IPS DF 4.7 (cell line): ENCODE results near the gene ZHX3.

Source experiments
- DNase-seq: peaks from one replicate; pipeline ENCODE4 v3.0.0-alpha.2; 2013; ENCODE audit warnings: low spot score; ENCODE audit errors: extremely low read depth

The ZHX3 gene

DNA sequence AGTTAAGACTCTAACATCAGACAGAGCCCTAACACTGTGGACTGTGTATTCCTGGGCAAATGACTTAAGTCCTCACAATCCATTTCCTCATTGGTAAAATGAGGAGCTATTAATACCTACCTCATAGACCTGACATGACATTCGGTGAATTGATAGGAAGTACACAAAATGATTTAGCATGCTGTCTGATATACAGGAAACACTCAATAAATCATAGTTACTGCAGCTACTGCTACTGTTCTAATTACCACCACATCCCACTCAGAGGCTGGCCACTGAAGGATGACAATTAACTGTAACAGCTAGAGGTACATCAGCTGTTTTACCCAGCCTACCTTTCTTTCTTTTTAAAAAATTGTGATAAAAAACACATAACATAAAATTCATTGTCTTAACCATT, 92.4 kb downstream of the ZHX3 start:
- DNase-seq, result no peak

DNA sequence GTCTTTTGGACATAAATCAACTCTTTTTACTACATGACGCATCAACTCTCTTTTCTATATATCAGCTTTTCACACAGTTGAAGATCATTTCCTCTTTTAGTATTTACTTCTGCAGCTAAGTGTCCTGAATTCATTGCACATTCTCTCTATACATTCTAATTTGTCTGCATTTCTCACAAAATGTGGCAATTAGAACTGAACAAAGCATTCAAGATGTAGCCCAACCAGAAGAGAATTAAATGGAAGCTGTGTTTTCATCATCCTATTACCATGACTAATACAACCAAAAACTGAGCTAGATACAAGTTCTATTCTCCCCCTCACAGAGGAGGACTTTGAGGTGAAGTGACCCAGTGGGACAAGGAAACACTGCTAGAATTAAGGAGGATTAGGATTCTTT, 93.2 kb downstream of the ZHX3 start:
- no peak for DNase-seq

DNA sequence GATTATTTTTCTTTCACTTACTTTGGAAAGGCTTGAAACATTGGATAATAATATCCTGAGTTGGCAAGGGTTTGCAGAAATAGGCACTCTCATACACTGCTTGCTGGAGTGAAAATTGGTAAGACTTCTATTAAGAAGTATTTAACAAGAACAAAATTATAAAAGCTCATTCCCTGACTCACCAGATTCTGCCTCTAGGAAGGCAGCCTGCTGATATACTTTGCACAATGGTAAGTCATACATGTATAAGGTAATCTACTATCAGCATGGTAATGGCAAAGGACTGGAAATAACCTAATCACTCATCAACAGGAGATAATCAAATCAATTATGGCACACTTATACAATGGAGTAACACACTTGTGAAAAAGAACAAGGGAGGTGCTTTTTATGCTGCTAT, 94.4 kb downstream of the ZHX3 start:
- no peak for DNase-seq

DNA sequence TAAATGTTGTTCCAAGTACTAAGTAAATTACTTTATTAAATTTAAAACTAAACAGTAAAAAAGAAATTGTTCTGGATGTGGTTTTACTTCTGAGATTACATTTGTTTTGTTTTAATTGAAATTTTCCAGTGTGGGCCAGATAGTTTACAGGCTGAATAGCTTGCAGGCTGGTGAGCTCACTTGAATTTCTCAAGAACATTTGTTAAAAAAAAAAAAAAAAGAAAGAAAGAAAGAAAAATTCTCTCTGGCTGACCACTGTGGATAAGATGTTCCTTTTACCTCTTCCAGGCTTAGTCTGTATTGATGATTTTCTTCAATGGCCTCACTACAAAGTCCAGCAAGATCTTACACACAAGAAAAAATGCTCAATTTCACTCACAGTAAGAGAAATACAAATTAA, 94.8 kb downstream of the ZHX3 start:
- DNase-seq, result no peak

DNA sequence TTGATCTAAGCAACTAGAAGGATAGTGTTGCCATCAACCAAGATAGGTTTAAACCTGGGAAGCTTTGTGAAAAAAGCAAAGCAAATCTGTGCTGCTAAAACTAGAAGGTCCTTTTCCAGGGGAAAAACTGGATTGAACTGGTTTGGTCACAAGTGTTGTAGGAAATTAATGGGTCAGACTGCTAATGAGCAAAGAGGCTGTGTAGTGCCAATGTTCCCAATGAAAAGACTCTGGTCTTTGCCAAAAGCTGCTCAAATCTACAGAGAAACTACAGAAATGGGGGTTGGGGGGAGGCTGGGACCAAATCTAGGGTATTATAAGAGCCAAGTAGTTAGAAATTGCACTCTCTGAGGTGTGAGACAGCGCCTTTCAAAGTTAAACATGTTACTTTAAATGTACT, 95.2 kb downstream of the ZHX3 start:
- DNase-seq, result no peak

DNA sequence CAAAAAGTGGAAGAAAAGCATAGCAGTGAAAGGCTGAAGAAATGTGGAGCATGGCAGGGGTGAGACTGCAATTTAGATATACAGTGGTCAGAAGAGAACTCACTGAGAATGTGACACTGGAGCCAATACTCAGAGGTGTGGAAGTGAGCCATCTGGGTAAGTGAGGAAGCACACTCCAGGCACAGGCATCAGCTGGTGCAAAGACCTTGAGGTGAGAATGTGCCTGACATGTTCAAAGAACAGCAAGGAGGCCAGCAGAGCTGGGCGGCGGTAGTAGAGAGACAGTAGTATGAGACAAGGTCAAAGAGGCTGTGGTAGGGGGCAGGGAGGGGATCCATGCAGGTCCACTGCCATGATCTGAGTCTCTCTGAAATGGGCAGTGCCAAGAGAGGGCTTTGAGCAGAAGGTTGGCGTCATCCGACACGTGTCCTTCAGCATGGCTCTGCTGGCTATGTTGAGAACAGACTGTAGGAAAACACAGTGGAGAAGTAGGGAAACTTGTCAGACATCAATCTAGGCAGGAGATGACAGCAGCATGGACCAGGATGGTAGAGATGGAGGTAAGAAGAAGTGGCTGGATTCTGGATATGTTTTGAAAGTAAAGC, 95.8 kb downstream of the ZHX3 start:
- no peak for DNase-seq

DNA sequence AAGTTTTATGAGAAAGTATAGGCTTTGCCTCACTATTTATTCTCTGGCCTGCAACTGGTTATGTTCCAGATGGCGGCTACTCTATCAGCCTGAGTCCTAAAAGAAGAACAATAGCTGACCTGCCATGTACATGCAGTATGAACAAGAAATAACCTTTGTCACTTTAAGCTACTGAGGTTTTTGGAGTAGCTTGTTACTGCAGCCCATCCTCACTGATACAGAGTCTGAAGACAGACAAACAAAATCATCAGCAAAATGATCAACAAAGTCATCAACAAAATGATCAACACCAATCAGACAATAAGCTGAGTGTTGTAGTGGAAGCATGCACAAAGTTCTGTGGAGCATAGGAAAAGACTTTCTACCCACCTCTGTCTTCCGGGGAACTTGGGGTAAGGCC, 97.7 kb downstream of the ZHX3 start:
- no peak for DNase-seq

DNA sequence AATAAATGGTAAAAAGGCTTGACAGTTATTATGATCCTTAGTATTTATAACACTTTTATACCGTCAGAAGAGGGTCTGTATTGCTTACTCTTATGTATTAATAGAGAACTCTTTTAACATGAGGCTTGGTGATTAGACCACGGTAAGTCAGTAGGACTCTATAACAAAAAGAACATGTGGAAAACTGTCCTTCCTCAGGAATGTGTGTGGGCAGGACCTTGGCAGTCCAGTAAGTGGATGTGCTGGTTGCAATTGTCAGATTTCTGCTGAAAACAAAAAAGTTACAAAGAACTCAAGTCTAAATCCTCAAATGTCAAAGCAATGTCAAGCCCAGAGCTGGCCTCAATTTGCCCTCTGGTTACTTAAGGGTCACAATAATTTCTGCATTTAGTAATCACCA, 99.1 kb downstream of the ZHX3 start:
- no peak for DNase-seq

DNA sequence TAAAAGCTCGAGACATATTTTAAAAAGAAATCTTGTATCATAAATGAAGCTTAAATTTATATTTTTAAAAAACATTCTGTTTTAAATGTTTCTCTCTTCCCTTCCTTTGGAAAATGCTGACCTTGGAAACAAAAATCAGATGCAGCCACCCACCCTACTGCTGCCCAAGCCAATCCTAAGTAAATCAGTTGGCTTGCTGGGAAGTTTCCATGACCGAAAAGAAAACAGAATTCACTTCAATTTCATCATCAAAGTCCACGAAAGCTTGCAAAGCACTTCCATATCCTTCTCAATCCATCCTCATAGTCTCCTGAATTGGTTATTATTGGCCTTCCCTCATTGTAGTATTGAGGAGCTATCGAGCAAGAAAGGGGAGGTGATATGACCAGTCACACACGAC, 100.1 kb downstream of the ZHX3 start:
- no peak for DNase-seq

DNA sequence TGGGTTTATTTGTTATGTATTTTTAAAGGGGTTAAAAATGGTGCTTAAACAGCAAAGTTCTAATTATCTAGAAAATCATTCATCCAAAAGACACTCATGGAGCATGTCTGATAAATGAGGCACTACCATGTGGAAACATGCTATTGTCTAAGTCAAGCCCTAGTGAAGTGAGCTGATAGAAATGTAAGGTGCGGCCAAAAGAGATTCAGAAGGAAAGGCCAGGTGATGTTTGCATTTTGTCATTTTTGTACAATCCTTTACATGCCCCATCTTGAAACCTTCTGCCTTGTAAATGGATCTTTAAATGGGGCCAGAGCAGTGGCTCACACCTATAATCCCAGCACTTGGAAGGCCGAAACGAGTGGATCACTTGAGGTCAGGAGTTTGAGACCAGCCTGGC, 102.9 kb downstream of the ZHX3 start:
- no peak for DNase-seq

DNA sequence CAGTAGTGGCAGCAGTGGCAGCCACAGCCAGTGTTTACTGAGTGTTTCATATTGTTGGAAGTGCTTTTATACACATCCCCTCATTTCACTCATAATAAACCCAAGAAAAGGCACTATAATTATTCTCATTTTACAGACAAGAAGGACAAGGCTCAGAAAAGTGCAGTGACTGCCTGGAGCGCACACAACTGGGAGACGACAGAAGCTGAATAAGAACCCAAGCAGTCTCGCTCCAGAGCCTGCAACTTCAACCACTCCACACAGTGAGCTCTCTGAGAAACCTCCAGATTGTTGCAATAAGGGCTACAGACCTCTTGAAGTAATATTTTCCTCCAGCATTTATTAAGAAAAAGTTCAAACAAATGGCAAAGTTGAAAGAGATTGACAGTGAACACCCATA, 103.3 kb downstream of the ZHX3 start:
- no peak for DNase-seq

DNA sequence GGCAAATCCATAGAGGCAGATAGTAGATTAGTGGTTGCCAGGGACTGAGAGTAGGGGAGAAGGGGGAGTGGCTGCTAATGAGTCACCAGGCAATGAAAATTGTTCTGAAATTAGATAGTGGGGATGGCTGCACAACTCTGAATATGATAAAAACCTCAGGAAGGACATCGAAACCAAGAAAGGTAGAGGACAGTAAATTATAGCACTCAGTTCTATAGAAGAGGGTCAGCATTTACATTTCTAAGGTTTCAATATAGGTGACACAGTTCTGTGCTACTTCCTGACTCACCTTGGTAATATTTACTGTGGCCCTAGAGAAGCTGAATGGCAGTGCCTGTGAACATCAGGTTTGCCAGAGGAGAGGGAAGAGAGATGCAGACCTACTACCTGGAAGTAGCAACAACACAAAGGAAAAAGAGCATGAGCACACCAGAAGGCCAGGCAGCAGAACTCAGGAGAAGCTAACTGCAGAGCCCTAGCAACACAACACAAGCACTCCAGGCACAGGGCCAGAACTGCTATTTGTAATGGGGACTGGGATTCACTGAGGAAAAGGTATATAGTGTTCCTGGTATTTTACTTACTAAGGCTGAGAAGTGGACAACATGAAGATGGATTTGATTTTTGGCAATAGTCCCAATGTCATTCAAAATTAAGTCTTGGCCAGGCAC, 104.2 kb downstream of the ZHX3 start:
- no peak for DNase-seq

DNA sequence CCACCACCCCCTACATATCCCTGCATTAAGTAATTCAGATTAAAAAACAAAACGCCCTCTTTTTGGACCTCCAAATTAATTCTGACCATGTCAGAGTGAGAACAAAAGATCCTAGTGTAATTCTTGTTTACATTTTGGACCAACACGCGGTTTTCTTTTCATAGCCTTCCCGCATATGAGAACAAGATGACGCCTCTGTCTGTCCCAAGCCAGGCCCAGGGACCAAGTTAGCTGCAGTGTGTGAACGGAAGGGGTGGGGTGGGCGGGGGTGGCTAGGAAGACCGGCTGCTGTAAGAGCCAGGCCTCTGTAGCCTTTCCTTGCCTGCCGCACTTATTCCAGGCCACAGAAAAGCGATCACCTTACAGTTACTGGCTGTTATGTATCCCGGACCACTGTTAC, 112.2 kb downstream of the ZHX3 start:
- DNase-seq, result no peak

DNA sequence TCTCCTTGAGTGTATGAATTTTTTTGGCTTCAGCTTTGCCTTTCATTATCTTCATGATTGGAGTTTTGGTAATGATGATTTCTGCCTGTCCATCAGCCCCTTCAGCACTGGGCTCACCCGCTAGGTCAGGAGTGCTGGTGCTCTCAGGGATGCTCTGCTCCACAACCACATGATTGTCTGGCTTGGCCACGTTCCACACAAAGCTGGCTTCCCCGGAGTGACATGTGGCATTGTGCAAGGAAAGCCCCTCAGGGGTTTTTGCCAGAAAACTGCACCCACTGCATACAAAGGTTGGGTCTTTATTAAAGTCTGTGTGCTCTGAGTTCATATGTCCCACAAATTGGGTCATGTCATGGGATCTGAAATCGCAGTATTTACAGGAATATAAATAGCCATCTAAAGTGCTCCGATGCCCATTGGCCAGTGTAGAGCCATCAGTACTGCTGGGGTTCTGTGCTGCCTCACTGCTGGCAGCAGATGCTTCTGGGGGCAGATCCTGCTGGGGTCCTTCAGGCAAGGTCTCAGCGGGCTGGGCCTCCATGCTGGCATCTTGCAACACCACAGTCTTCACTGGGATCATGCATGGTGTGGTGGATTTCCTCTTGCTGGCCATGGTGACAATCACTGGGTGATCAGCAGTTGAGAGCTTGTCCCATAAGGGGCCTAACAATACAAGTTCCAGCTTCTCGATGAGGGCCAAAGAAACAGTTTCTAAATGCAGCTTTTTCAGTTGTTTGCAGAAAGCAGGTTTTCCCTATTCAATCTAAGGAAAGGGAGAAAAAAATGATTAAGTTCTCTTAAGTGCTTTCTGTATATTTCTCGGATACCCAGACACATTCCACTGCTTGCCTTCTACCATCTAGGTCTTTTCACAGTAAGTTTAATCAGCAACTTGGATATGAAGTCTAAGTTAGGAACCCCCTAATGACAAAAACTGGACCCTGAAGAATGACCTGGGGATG, 112.9 kb downstream of the ZHX3 start:
- DNase-seq, result no peak

DNA sequence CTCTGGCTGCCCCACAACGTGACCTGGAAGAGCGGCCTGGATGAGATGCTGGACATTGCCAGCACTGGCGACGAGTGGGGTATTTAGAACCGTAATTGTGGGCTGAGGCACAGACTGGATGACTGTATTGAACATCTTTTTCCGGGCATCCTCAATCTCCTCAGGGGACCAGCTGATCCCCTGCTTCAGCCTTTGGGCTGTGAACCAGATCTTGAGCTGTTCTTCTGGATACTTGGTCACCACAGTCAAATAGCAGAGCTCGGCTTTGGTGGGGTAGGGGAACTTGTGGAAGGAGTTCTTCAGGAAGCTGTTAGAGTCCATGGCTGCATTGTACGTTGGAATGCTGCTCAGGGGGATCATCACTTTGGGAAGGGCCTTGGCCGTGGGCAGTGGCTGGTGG, 113.9 kb downstream of the ZHX3 start:
- DNase-seq, result no peak

DNA sequence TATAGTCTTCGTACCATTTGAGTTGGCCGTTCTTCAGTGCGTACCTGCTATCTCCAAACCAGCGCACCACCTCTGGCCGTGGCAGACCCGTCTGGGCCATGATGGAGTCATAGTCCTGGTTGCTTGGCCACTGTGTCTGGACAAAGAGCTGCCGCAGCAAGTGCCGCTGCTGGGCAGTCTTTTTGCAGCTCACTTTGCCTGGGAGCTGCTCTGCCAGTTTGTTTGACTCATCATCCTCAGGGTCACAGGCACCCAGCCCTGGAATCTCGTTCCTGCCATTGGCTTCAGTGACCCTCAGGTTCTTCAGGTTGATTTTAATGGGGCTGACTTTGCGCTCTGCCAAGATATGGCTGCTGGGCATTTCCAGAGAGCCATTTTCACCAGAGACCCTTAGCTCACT, 115.1 kb downstream of the ZHX3 start:
- DNase-seq, result no peak

DNA sequence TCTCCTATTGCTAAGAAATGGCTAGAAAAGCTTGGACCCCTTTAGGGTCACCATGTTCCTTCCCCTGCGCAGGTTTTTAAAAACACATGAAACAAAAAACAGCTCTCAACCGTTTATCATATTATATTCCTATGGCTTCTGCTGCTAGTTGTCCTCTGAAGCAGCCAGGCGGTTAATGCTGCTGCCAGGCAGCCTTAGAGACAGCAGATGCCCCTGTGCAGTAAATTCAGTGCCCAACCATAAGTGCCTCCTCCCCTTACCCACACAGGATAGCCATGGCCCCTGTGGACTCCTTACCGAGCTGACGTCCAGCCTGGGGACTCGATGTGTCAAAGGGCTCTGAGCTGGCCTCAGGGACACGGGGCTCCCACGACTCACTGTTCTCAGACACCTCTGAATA, 115.8 kb downstream of the ZHX3 start:
- no peak for DNase-seq

DNA sequence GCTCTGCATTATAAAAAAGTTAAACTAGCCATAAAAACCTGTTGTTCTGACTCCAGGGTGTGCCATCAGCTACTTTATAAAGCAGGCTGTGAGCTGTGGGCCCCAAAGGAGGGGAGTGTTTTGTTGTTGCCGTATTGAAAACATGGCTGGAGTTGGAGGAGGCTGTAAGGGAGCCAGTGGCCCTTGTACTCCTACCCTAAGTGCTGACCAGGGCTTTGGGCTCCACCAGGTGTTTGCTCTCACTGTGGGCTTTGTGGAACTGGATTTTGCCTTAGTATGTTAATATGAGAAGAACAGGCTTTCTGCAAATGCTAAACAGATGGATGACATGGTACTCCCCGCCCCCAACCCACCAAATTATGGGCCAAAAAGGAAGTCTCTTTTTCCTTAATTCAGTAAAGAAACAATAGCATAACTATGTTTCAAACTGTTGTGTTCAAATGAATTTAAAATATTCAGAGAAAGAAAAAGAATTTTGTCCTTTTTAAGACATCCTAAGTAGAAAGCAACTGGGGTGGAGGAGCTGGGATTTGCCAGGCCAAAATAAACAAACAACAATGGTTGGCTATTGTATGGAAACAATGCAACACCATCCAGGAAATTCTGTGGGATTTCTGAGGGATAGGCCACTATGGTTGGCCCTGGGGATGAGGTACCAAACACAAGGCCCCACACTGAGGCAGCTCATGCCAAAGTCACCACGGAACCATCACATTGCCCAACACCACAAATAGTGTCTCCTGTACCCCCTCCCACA, 116.9 kb downstream of the ZHX3 start:
- DNase-seq, result no peak

DNA sequence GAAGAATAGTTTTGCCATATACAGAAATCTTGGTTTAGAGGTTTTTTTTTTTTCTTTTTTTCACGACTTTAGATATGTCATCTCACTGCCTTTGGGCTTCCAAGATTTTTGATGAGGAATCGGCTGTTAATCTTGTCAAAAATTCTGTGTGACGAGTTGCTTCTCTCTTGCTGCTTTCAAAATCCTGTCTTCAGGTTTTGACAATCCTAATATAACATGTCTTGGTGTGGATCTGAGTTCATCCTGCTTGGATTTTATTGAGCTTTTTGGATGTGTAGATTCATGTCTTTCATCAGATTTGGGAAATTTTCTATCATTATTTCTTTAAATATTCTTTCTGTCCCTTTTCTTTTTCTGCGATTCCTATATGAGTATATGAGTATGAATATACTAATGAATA, 119.1 kb downstream of the ZHX3 start:
- DNase-seq, result no peak

DNA sequence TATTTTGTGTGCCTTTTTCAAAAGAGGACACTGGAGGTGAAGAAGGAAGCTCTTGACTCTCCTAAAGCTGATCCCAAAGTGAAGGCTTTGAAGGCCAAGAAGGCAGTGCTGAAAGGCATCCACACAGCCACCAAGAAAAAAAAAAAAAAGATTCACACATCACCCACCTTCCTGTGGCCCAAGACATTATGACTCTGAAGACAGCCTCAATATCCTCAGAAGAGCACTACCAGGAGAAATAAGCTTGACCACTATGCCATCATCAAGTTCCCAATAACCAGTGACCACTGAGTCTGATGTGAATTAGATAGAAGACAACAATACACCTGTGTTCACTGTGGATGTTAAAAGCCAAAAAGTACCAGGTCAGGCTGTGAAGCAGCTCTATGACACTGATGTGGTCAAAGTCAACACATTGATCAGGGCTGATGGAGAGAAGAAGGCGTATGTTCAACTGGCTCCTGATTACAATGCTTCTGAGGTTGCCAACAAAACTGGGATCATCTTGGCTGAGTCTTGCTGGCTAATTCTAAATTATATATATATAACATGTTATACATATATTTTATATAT, 120.8 kb downstream of the ZHX3 start:
- no peak for DNase-seq

DNA sequence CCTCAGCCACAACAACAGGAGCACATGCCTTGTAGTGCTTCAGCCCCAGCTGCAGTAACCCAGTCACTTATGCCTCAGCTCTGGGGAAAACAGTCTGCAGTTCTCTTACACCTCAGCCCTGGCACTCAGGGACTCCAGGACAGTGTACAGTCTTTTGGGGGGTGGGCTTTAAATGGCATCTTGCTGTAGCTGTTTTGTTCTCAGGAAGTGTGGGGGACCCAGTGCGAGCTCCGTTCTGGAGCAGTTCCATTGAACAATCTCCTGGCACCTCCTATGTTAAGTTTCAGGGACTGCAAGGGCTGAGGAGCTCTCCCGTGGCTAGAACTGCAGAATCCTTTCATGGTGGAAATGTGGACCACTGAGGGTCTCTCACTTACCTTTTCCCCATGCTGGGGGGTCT, 125.0 kb downstream of the ZHX3 start:
- DNase-seq, result no peak
